HG02763 (cell line): ENCODE results near the gene ZDHHC16.

Source experiments
- ATAC-seq: cut with Tn5 transposase; IDR thresholded peaks from one replicate; pipeline ENCODE4 v1.9.1; 2021; ENCODE audit warnings: mild to moderate bottlenecking, moderate library complexity; ENCODE audit not compliant: unreplicated experiment

Gene ZDHHC16

DNA sequence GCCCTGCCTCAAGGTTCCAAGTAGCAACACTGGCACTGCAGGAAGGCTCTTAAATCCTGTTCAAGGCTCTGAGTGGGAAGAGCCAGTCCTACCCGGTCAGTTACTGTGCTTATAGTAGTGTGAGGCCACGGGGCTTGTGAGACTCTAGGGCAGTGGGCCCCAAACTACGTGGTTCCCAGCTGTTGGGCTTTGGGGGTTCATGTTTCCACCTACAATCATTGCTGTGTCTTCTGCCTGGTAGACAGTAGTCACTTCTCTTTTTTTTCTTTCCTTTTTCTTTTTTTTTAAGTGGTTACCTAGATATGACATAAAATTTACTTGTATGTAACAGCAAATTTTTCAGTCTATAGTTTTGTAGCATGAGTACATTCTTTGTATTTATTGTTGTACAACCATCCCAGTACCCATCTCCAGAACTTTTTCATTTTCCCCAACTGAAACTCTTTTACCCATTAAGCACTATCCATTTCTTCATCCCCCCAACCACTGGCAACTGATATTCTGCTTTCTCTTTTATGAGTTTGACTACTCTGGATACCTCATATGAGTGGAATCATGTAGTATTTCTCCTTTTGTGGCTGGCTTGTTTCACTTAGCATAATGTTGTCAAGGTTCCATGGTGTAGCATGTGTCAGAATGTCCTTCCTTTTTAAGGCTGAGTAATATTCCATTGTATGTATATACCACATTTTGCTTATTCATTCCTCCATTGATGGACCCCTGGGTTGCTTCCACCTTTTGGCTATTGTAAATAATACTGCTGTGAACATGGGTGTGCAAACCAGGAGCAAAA, 60.4 kb downstream of the ZDHHC16 start:
- no peak for ATAC-seq
